HCT116 (cell line): ENCODE results near the gene FLT4. TPM values are rescaled to one million over a fixed set of nuclear protein-coding genes. Genes with fewer than 3 reads are reported as not detected.

ENCODE experiments used
- ATAC-seq: fragments of 200-7000 bp; cut with Tn5 transposase; 2 replicates; pipeline ENCODE4 v1.9.1; 2020; ENCODE audit warnings: mild to moderate bottlenecking, moderate library complexity
- BruUV-seq: library from RNA; stranded (reverse); fragments of 400-500 nt; replicated peaks from 2 replicates; lab custom pipeline; 2021; lab: Mats Ljungman, UMichigan
- CTCF ChIA-PET: fragments of 300-600 bp; sonication (Branson Sonifier 250); formaldehyde crosslinking; loops from one replicate; lab custom pipeline; 2021; ENCODE audit warnings: antibody characterized with exemption; lab: Charles Lee
- POLR2A ChIA-PET: fragments of 300-600, 350-600 bp; sonication (Branson Sonifier 250); formaldehyde crosslinking; loops from one replicate; lab custom pipeline; 2021; ENCODE audit warnings: antibody characterized with exemption; lab: Charles Lee
- RAD21 ChIA-PET, 2 experiments: fragments of 300-600 bp; sonication (Branson Sonifier 250); formaldehyde crosslinking; loops; one replicate each; lab custom pipeline; 2023; ENCODE audit warnings: low total read pairs in 2 of 2; ENCODE audit not compliant: uncharacterized antibody in 2 of 2, unreplicated experiment in 2 of 2, low non-redundant PET in 1 of 2; lab: Charles Lee
- DNase-seq: peaks from one replicate; pipeline ENCODE4 v3.0.0-alpha.2; 2010; ENCODE audit warnings: low read depth, low spot score
- H2AFZ ChIP-seq: fragments of 200-600 bp; shearing (Covaris generic), sonication (generic); 2 replicates; pipeline ENCODE4 v1.6.1; 2017; ENCODE audit warnings: low read depth, mixed run types, mixed read lengths, antibody characterized with exemption, low read length; ENCODE audit not compliant: poor library complexity, severe bottlenecking
- H3K27ac ChIP-seq: 2 replicates; pipeline ENCODE4 v1.5.1; 2012; ENCODE audit warnings: low read depth, low read length
- H3K27me3 ChIP-seq: fragments of 200-600 bp; sonication (generic); 2 replicates; pipeline ENCODE4 v1.6.1; 2016; ENCODE audit warnings: mixed run types, low read length, mixed read lengths; ENCODE audit not compliant: insufficient read depth
- H3K36me3 ChIP-seq, 2 experiments: fragments of 200-500 bp in 1 of 2; fragments of 200-600 bp in 1 of 2; sonication (Bioruptor generic) in 1 of 2; sonication (generic) in 1 of 2; 2 replicates each; pipeline versions ENCODE4 v1.5.1 to v1.6.1; 2014 to 2016; ENCODE audit warnings: low read length in 2 of 2, inconsistent platforms in 1 of 2, mixed read lengths in 1 of 2, mixed run types in 1 of 2; ENCODE audit not compliant: insufficient read depth in 2 of 2, control insufficient read depth in 1 of 2
- H3K4me1 ChIP-seq, 2 experiments: fragments of 200-600 bp in 1 of 2; sonication (generic) in 1 of 2; 2 replicates each; pipeline versions ENCODE4 v1.5.1 to v1.6.1; 2012 to 2017; ENCODE audit warnings: low read length in 2 of 2, inconsistent platforms in 1 of 2, mild to moderate bottlenecking in 1 of 2, mixed read lengths in 1 of 2, mixed run types in 1 of 2, moderate library complexity in 1 of 2; ENCODE audit not compliant: insufficient read depth in 2 of 2, control insufficient read depth in 1 of 2
- H3K4me2 ChIP-seq: fragments of 200-600 bp; sonication (generic); 2 replicates; pipeline ENCODE4 v1.6.1; 2017; ENCODE audit warnings: mixed run types, low read length, mixed read lengths
- H3K4me3 ChIP-seq, 2 experiments: fragments of 200-600 bp in 1 of 2; sonication (generic) in 1 of 2; replicated peaks in 1 of 2; 2 replicates each; pipeline ENCODE4 v1.5.1; 2011 to 2016; ENCODE audit warnings: low read length in 2 of 2, control low read depth in 1 of 2, low read depth in 1 of 2, mild to moderate bottlenecking in 1 of 2, mixed read lengths in 1 of 2, mixed run types in 1 of 2
- H3K79me2 ChIP-seq: fragments of 200-600 bp; sonication (generic); 2 replicates; pipeline ENCODE4 v1.6.1; 2017; ENCODE audit warnings: mild to moderate bottlenecking, mixed run types, low read length, moderate library complexity, mixed read lengths; ENCODE audit not compliant: insufficient read depth
- H3K9ac ChIP-seq: fragments of 200-600 bp; sonication (generic); 2 replicates; pipeline ENCODE4 v1.6.1; 2016; ENCODE audit warnings: low read length, mixed read lengths
- H3K9me2 ChIP-seq: fragments of 200-600 bp; sonication (generic), shearing (Covaris generic); 2 replicates; pipeline ENCODE4 v1.6.1; 2017; ENCODE audit warnings: mixed run types, mild to moderate bottlenecking, moderate library complexity; ENCODE audit not compliant: insufficient read depth
- H3K9me3 ChIP-seq, 2 experiments: fragments of 200-500 bp in 1 of 2; fragments of 200-600 bp in 1 of 2; sonication (Bioruptor generic) in 1 of 2; sonication (generic) in 1 of 2; 2 replicates each; pipeline ENCODE4 v1.6.1; 2014 to 2017; ENCODE audit warnings: low read length in 2 of 2, mixed read lengths in 2 of 2, inconsistent platforms in 1 of 2, low read depth in 1 of 2, mild to moderate bottlenecking in 1 of 2, mixed run types in 1 of 2, moderate library complexity in 1 of 2; ENCODE audit not compliant: control insufficient read depth in 1 of 2, insufficient read depth in 1 of 2
- H4K20me1 ChIP-seq: fragments of 200-600 bp; sonication (generic), shearing (Covaris generic); 2 replicates; pipeline ENCODE4 v1.6.1; 2017; ENCODE audit warnings: mixed run types, mild to moderate bottlenecking, moderate library complexity; ENCODE audit not compliant: insufficient read depth
- EGR1 ChIP-seq: IDR thresholded peaks from 2 replicates; pipeline ENCODE4 v1.6.1; 2012; ENCODE audit warnings: low read depth
- EZH2 ChIP-seq: fragments of 200-600 bp; sonication (generic); IDR thresholded peaks from 2 replicates; pipeline ENCODE4 v1.6.1; 2017; ENCODE audit warnings: antibody characterized with exemption, mixed run types
- FOSL1 ChIP-seq: IDR thresholded peaks from 2 replicates; pipeline ENCODE4 v1.6.1; 2012; ENCODE audit warnings: low read depth
- JUND ChIP-seq: IDR thresholded peaks from 2 replicates; pipeline ENCODE4 v1.6.1; 2012
- MAX ChIP-seq: IDR thresholded peaks from 2 replicates; pipeline ENCODE4 v1.6.1; 2012
- POLR2A ChIP-seq: IDR thresholded peaks from 2 replicates; pipeline ENCODE4 v1.7.0; 2011; ENCODE audit warnings: borderline replicate concordance; ENCODE audit not compliant: insufficient read depth, insufficient read length; ENCODE audit errors: extremely low read depth
- SIN3A ChIP-seq: IDR thresholded peaks from 2 replicates; pipeline ENCODE4 v1.6.1; 2012; ENCODE audit warnings: low read depth
- SP1 ChIP-seq: IDR thresholded peaks from 2 replicates; pipeline ENCODE4 v1.6.1; 2012; ENCODE audit warnings: low read depth
- SRF ChIP-seq: IDR thresholded peaks from 2 replicates; pipeline ENCODE4 v1.6.1; 2012; ENCODE audit warnings: low read depth
- TCF7L2 ChIP-seq: IDR thresholded peaks from 2 replicates; pipeline ENCODE4 v1.7.0; 2011; ENCODE audit warnings: borderline replicate concordance, inconsistent platforms; ENCODE audit not compliant: insufficient read depth, insufficient read length; ENCODE audit errors: extremely low read depth
- ZBTB33 ChIP-seq: IDR thresholded peaks from 2 replicates; pipeline ENCODE4 v1.6.1; 2011; ENCODE audit warnings: mild to moderate bottlenecking, low read length, moderate library complexity; ENCODE audit not compliant: insufficient replicate concordance; ENCODE audit errors: extremely low read depth
- intact Hi-C: fragments of 100-400 bp; cut with micrococcal nuclease; formaldehyde crosslinking; loops from 2 replicates; pipeline ENCODE4 v1.10.0; 2022
- total RNA-seq: library from RNA; stranded (reverse); gene quantifications from one replicate; pipeline ENCODE4 v1.2.1, GENCODE V29; 2021; ENCODE audit not compliant: unreplicated experiment

Gene FLT4
- total RNA-seq, 1 experiment from 2014 or later, result 0.17 TPM

GRCh38 chr5:180696116-180696515 lies 46.7 kb upstream of the FLT4 start (continued):
- TF ChIP-seq ZBTB33, result no peak
- TF ChIP-seq POLR2A, result no peak
- TF ChIP-seq MAX, result no peak

- DNase-seq (no peak), ATAC-seq (no peak)
- intact Hi-C loops, result no loop called here
- no peaks in the 10 kb centered on the region for H3K36me3 ChIP-seq
- H3K9ac ChIP-seq, result no peak overlapping the region
- no peaks in the 10 kb centered on the region for H3K4me1 ChIP-seq
- POLR2A ChIA-PET, result interaction anchor here (0.6 kb wide), 1 partner anchor 886 kb away, joined by 3 read pairs; no protein-coding TSS in a partner anchor
- H3K9me2 ChIP-seq, result no peaks in the 10 kb centered on the region
- no peaks in the 10 kb centered on the region for H3K9me3 ChIP-seq
- RAD21 ChIA-PET, result no interaction called here
- no peak overlapping the region for H2AFZ ChIP-seq
- H3K4me2 ChIP-seq, result no peak overlapping the region
- H3K4me3 ChIP-seq, result no peak overlapping the region
- no peak overlapping the region for H3K27ac ChIP-seq
- CTCF ChIA-PET, result no interaction called here
- no peaks in the 10 kb centered on the region for H3K79me2 ChIP-seq
- TF ChIP-seq TCF7L2, result no peak
- TF ChIP-seq EZH2, result no peak
- no peak for TF ChIP-seq SIN3A
- TF ChIP-seq JUND, result no peak
- no peak for TF ChIP-seq SRF
- no peak for TF ChIP-seq EGR1
- TF ChIP-seq FOSL1, result no peak
- no peak for TF ChIP-seq SP1
- TF ChIP-seq MAX, result no peak
- H4K20me1 ChIP-seq, result no peaks in the 10 kb centered on the region
- H3K27me3 ChIP-seq, result 0 out of 2 replicates have a peak, but pooled peaks cover 10% of the 10 kb centered on the region
- BruUV-seq, result no TSS peak
These were observed 43.0 kb upstream of the FLT4 start for GRCh38 chr5:180692429-180692828.
